ENCODE results near the gene PUM1.
"Not testable (repeated sequence)": the region's sequence is repeated elsewhere in the genome, so short reads cannot be mapped to it uniquely, and the experiment has no call there.

The PUM1 gene

DNA sequence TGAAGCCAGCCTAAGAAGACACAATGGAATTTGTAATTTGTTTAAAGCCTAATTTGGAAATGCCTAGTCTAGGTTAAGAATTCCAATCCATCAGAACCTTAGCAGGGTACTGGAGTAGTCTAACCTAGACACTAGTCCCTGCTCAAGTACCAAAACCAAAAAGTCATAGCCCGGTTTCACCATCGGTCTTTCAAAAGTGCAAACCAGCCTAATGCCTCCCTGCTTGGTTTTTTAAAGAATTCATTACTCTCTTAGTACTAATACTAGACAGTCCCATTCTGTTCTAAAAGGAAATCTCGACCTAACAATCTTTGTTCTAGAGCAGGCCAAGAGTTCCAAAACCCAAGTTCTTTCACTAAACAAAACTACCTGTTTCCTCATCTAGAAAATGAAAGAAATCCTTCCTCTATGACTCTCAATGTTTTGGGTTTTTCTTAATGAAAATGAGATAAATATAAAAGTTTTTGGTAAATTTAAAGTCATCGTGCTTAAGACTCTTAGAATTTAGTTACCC lies 2.6 kb downstream of the PUM1 start:
- no peak for ATAC-seq

GRCh38 chr1:31062162-31062866 lies 3.2 kb downstream of the PUM1 start:
- not testable (repeated sequence) for ATAC-seq

DNA sequence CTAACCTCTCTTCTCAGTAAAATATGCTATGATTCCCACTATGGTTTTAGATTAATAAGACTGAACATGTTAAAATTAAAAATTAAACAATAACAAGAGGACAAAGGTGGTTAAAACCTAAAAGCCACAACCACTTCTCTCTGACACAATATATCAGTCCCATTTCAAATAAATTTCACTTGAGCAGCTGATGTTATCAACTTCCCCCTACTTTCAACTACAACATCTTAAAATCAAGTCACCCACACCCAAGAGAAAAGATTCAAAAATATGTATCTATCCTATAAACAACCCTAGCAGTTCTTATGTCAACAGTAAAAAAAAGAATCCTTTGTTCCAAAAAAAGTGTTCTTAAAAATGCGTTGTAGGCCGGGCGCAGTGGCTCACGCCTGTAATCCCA lies 7.5 kb downstream of the PUM1 start:
- no peak for ATAC-seq

GRCh38 chr1:31055953-31056352 lies 9.6 kb downstream of the PUM1 start:
- no peak for ATAC-seq

DNA sequence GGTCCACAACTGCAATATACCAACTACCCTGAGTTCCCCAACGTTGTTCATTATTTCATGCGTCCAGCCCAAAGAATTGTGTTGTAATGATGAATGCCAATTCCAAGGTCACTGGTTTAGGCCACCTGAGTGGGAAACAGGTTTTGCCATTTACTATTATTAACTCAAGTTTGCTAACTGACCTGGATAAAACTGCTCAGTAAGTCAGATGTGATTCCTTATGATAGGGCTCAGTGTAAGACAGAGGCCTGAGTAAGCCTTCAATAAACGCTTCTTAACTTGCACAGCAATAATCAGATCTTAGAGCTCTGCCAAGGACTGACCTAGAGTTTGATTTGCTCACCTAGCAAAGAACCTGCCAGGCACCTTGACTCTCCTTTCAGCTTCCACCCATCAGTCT lies 10.0 kb downstream of the PUM1 start:
- ATAC-seq, result no peak

DNA sequence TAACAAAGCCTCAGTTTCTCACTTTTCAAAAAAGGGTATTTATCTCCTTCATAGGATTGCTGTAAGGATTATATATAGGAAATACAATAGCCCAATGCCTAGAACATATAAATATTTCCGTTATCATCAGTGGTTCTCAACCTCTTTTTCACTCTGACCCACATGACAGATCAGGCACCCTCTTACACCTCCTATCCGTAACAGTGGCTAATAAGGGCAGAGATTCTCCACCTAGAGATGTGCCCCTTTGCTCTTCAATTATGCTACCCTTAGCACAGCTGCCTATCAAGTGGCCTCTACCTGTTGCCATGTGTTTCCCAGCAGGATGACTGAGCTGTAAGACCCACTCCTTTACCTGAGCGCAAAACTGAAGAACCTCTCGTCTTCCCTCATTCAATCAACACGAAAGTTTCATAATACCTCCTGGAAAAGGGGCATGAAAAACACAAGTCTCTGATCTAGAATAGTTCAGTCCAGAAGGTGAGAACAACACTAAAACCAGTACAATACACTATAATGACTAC lies 10.5 kb downstream of the PUM1 start:
- ATAC-seq, result peak in 1 of 2 donors; percentile 39

- ATAC-seq, result peak; percentile 88 to 92
Observed at GRCh38 chr1:31054349-31054748, 11.2 kb downstream of the PUM1 start.

DNA sequence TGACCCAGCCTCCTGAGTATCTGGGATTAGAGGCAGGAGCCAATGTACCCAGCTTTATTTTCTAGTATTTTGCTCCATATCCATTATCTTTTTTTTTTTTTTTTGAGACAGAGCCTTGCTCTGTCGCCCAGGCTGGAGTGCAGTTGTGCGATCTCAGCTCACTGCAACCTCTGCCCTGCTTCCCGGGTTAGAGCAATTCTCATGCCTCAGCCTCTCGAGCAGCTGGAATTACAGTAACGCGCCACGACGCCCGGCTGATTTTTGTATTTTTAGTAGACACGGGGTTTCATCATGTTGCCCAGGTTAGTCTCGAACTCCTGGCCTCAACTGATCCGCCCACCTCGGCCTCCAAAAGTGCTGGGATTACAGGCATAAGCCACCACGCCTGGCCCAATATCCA lies 12.9 kb downstream of the PUM1 start:
- ATAC-seq, result not testable (repeated sequence)

DNA sequence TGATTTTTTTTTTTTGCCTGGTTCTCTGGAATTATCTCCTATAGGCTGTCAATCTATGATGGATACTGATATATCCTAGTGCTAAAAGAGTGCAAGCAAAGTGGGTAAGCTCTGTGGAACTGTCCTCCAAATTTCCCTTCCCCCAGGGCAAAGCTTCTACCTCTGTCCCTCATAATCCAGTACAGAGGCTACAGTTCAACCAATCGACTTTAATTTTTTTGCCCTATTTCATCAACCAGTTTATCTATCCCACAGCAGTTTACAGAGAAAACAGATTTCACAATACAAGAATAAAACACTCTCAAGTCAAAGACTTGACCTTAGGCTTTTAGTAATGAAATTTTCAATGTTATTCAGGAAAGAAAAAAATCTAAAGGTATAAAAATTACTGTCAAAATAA lies 13.9 kb downstream of the PUM1 start:
- ATAC-seq, result no peak

- not testable (repeated sequence) for ATAC-seq
Observed at GRCh38 chr1:31047507-31047906, 18.0 kb downstream of the PUM1 start.

- no peak for ATAC-seq
Observed at GRCh38 chr1:31043631-31044030, 21.9 kb downstream of the PUM1 start.

DNA sequence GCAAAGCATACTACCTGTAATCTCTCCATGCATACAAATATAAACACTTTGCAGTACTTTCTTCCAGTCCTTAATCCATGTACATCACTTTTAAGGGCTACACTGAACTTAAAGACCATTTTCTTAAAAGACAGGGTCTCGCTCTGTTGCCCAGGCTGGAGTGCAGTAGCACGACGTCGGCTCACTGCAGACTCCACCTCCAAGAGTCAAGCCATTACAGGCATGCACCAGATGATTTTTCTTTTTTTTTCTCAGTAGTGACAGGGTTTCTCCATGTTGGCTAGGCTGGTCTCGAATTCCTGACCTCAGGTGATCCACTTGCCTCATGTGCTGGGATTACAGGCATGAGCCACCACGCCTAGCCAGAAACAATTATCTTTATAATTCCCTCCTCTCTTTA lies 22.9 kb downstream of the PUM1 start:
- ATAC-seq, result no peak

GRCh38 chr1:31041529-31041928 lies 24.0 kb downstream of the PUM1 start:
- no peak for ATAC-seq

DNA sequence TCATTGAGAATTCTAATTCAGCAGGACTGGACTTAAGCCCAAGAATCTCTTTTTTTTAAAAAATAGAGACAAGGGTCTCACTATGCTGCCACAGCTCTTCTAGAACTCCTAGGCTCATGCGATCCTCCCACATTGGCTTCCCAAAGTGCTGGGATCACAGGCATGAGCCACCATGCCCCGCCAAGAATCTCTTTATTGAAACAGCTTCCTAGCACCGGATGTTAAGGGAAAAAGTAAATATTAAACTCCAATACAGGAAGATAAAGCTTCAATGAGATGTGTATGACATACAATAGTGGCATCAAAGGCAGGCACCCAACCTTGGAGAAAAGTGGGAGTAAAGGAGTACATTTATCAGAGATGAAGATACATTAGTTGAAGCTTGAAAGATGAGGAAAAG lies 25.5 kb downstream of the PUM1 start:
- ATAC-seq, result no peak

DNA sequence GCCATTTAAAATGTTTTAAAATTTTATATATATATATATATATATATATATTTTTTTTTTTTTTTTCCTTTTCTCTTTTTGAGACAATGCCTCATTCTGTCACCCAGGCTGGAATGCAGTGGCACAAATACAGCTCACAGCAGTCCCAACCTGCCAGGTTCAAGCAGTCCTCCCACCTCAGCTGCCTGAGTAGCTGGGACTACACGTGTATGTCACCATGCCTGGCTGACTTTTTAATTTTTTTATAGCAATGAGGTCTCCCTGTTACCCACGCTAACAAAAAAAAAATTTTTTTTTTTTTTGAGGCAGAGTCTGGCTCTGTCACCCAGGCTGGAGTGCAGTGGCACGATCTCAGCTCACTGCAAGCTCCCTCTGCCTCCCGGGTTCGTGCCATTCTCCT lies 26.6 kb downstream of the PUM1 start:
- not testable (repeated sequence) for ATAC-seq

GRCh38 chr1:31038360-31038759 lies 27.2 kb downstream of the PUM1 start:
- ATAC-seq, result no peak

DNA sequence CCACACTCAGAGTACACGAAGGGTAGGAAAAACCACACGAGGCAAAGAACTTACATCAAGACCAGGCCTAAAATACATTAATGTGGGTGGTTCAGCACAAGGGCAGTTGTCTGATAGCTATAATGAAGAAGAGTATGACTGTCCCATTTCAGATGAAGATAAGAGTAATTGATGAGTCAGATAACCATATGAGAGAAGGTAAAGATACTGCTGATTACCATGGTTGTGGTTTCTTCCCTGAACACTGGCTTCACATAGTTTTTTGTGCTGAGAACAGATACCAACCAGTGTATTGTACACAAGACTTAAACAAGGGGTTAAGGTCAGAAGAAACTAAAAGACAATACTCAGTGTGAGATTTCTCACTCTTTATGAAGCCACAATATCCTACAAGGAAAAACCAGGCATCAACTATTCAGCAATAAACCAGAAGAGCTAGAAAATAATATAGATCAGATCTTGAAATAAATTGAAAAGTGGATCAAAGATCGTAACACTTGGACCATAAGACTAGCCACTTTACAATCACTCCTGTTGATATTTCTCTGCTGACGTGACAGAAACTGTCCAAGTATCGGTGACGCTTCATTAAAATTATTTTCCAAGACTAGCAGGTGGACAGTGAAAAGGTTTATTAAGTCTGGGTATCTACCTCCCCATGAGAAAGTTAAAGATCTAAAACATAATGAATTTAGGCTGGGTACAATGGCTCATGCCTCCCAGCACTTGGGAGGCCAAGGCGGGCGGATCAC lies 28.6 kb downstream of the PUM1 start:
- ATAC-seq, result peak; percentile 98 to 99

DNA sequence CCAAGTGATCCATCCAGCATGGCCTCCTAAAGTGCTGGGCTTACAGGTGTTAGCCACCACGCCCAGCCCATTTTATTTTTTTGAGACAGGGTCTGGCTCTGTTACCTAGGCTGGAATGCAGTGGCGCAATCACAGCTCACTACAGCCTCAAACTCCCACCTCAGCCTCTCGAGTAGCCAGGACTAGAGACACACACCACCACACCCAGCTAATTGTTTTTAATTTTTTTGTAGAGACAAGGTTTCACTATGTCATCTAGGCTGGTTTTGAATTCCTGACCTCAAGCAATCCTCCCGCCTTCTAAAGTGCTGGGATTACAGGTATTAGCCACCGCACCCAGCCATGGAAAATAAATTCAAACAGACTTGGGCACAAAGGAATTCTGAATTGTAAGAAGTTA lies 31.9 kb downstream of the PUM1 start:
- ATAC-seq, result no peak

DNA sequence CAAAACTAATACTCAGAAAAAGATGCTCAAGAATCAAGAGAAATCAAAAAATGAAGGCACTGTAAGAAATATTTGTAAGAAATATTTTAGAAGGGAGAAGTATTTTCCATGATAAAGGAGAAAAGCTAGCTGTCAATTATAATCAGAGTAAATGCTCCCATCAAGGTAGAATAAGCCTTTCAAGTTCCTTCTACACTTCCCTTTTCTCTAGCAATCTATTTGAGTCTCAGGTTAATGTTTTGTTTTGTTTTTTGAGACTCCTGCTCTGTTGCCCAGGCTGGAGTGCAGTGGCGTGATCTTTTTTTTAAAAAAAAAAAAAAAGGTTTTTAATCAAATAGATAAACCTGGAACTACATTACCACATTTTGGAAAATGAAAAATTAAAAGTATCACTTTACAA lies 33.3 kb downstream of the PUM1 start:
- no peak for ATAC-seq

GRCh38 chr1:31031330-31032143 lies 34.0 kb downstream of the PUM1 start:
- no peak for ATAC-seq

- ATAC-seq, result peak in 1 of 2 donors; percentile 36
Observed at GRCh38 chr1:31029026-31029425, 36.5 kb downstream of the PUM1 start.

- ATAC-seq, result no peak
Observed at GRCh38 chr1:31027693-31028526, 37.6 kb downstream of the PUM1 start.

All from activated CD4-positive, CD25-positive, alpha-beta regulatory T cell treated with anti-CD3 and anti-CD28 coated beads, Interleukin-2, amount 50 U/mL, for 24 hours (primary cell).